Astrocyte of the cerebellum (primary cell): ENCODE measurements around the gene DCLRE1C.

Experiments used
- DNase-seq: peaks from one replicate; pipeline ENCODE4 v3.0.0-alpha.2; 2011; ENCODE audit warnings: low read depth
- H3K4me3 ChIP-seq: 2 replicates; pipeline ENCODE4 v1.5.1; 2011; ENCODE audit warnings: mild to moderate bottlenecking, low read depth, low read length, moderate library complexity
- CTCF ChIP-seq: IDR thresholded peaks from 2 replicates; pipeline ENCODE4 v1.5.1; 2012; ENCODE audit warnings: low read length, low read depth, moderate library complexity, mild to moderate bottlenecking; ENCODE audit errors: missing control alignments
- in situ Hi-C: cut with HindIII; loops from 2 replicates; pipeline ENCODE4 v1.10.0; 2017; ENCODE audit warnings: low sequenced_read_pairs

The DCLRE1C gene

GRCh38 chr10:14884082-14884481, 69.8 kb downstream of the DCLRE1C start:
- TF ChIP-seq CTCF: no peak
- in situ Hi-C loops: no loop called here
- DNase-seq: no peak
- H3K4me3 ChIP-seq: no peak overlapping the region

DNA sequence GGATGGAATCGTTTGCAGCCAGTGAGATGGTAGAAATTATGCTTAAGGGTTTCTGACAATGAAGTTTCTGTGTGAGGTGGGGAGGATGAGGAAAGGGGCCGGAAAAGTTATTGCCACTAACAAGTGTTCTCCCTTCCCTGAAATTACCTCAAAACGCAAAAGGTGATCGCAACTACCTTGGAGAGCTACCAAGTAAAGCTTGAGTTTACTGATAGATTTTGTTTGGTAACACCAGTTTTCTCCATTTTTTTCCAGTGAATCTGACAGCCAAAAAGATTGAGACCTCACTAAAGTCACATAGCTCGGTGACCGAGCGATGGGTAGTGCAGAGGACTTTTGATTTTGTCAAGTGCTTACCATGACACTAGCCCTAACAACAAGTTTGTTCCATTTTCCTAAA, 73.7 kb downstream of the DCLRE1C start:
- no peak for DNase-seq
- in situ Hi-C loops: no loop called here
- TF ChIP-seq CTCF: no peak
- H3K4me3 ChIP-seq: peak overlapping the region; percentile 97

- H3K4me3 ChIP-seq: peak overlapping the region; percentile 97
- TF ChIP-seq CTCF: no peak
- in situ Hi-C loops: no loop called here
- no peak for DNase-seq
Measured at GRCh38 chr10:14879928-14880193, 74.0 kb downstream of the DCLRE1C start.

DNA sequence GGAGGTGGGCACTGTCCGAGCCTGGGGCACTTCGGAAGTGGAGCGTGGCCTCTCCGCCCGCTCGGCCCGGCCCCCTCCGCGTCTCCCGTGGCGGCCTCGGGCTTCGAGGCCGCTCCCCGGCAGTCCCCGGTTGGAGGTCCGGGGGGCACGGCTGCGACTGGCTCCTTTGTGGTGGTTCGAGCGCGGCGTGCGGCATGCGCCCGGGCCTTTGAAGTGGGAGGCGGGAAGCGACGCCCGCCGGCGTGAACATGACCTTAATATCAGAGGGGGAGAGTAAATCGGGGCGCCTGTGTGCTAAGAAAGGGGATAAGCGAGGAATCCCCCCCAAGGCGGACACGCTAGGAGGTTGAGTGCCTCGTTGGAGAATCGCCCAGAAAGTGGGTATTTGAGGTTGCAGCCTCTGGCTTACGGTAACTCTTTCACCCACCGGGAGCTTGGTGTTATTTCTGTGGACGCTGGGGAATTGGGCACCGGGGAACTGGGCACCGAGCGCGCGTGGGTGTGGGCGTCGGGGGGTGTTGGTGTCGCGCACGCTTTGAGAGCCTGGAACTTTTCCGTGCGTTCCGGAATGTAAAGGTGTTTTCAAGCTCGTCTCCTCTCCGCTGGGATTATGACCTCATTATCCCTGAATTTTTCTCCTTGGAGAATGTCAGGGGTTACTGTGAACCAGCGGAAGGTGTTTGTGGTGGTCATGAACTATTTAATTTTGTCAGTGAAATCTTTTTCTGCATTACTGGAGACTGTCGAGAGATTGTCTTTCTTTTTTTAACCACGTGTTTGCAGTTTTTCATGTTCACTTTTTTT, 74.6 kb downstream of the DCLRE1C start:
- peak overlapping the region; percentile 97 for H3K4me3 ChIP-seq
- in situ Hi-C loops: no loop called here
- DNase-seq: no peak

DNA sequence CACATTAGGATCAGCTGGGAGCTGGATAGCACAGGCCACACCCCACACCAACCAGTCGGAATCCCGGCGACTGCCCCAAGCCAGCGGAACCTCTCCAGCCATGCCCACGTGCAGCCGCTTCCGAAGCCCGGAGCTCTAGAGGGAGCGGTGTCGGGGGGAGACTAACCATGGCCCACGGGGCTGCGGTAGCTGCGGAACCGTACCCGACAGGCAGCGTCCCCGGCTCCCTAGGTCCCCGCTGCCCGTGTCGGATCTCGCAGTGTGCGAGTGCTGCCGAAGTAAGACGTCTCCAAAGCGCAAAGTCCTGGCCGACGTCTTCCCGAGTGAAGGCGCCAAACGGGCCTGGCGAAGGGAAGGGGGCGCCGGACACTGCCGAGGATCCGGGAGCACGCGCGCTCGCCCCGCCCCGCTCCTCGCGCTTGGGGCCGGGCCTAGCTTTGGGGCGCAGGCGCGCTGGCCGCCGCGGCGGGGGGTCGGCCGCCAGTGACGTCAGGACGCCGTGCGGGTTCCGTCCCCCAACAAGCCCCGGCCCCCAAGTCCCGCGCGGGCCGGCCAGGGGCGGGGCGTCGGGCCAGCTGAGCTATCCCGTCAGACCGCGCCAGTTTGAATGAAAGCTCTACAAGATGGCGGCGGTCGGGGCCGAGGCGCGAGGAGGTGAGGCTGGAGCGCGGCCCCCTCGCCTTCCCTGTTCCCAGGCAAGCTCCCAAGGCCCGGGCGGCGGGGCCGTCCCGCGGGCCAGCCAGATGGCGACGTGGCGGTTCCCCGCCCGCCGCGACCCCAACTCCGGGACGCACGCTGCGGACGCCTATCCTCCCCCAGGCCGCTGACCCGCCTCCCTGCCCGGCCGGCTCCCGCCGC, 75.4 kb downstream of the DCLRE1C start, which contains the start of gene SUV39H2:
Gene SUV39H2, plus strand, starts transcription at position 601 of the 858 bp plus-strand sequence. Its CDS starts 23 bp downstream, at position 624.
- in situ Hi-C loops: no loop called here
- no peak for TF ChIP-seq CTCF
- DNase-seq: peak; percentile 87
- peak within 1 kb of the TSS; percentile 97 for H3K4me3 ChIP-seq

More for the DNA sequence above, 74.6 kb downstream of the DCLRE1C start:
- TF ChIP-seq CTCF: no peak

- DNase-seq: no peak
- peak overlapping the region; percentile 97 for H3K4me3 ChIP-seq
- TF ChIP-seq CTCF: no peak
- in situ Hi-C loops: no loop called here
Measured at GRCh38 chr10:14876764-14877163, 77.1 kb downstream of the DCLRE1C start.
